NT2/D1 (cell line): ENCODE results near the gene ITGB7.

ENCODE experiments used
- DNase-seq: peaks from one replicate; pipeline ENCODE4 v3.0.0-alpha.2; 2011; ENCODE audit warnings: low read depth, low spot score
- H3K27me3 ChIP-seq: 2 replicates; pipeline ENCODE4 v1.6.0; 2011; ENCODE audit warnings: mild to moderate bottlenecking; ENCODE audit not compliant: insufficient read length, insufficient read depth
- H3K36me3 ChIP-seq: 2 replicates; pipeline ENCODE4 v1.6.1; 2011; ENCODE audit warnings: mild to moderate bottlenecking, low read length, mixed read lengths; ENCODE audit not compliant: insufficient read depth, insufficient read length
- H3K4me1 ChIP-seq: 2 replicates; pipeline ENCODE4 v1.5.1; 2011; ENCODE audit not compliant: insufficient read depth, insufficient read length
- H3K4me3 ChIP-seq: 2 replicates; pipeline ENCODE4 v1.5.1; 2011; ENCODE audit warnings: low read depth; ENCODE audit not compliant: insufficient read length
- H3K9ac ChIP-seq: 2 replicates; pipeline ENCODE4 v1.6.0; 2011; ENCODE audit warnings: low read depth; ENCODE audit not compliant: insufficient read length
- H3K9me3 ChIP-seq: 2 replicates; pipeline ENCODE4 v1.5.1; 2011; ENCODE audit warnings: mild to moderate bottlenecking, low read length; ENCODE audit not compliant: insufficient read depth
- SUZ12 ChIP-seq: IDR thresholded peaks from 2 replicates; pipeline ENCODE4 v1.6.1; 2011; ENCODE audit not compliant: insufficient read length, insufficient read depth; ENCODE audit errors: extremely low read depth
- YY1 ChIP-seq: IDR thresholded peaks from 2 replicates; pipeline ENCODE4 v1.6.1; 2011; ENCODE audit not compliant: insufficient read length, insufficient read depth
- ZNF274 ChIP-seq: IDR thresholded peaks from 2 replicates; pipeline ENCODE4 v1.6.1; 2011; ENCODE audit warnings: mild to moderate bottlenecking, low read depth, low read length

The ITGB7 gene

GRCh38 chr12:53222170-53222721, 15.2 kb upstream of the ITGB7 start:
- peaks cover 39% of the 10 kb centered on the region for H3K4me1 ChIP-seq
- H3K36me3 ChIP-seq: no peaks in the 10 kb centered on the region
- no peak overlapping the region for H3K9ac ChIP-seq
- peak overlapping the region; percentile 21 for H3K4me3 ChIP-seq
- no peak for DNase-seq
- H3K27me3 ChIP-seq: peaks cover 26% of the 10 kb centered on the region
- no peak for TF ChIP-seq SUZ12
- no peak for TF ChIP-seq ZNF274
- no peak for TF ChIP-seq YY1
- H3K9me3 ChIP-seq: no peaks in the 10 kb centered on the region

GRCh38 chr12:53221203-53222080, 14.4 kb upstream of the ITGB7 start:
- Histone ChIP-seq H3K4me3 (peak overlapping the region; percentile 44), H3K36me3 (no peaks in the 10 kb centered on the region), H3K9ac (peak overlapping the region; percentile 73), H3K27me3 (peaks cover 26% of the 10 kb centered on the region), H3K9me3 (no peaks in the 10 kb centered on the region), H3K4me1 (peaks cover 41% of the 10 kb centered on the region)
- no peak for DNase-seq
- TF ChIP-seq YY1 (no peak), ZNF274 (no peak), SUZ12 (no peak)

GRCh38 chr12:53220694-53221202, 13.7 kb upstream of the ITGB7 start:
- Histone ChIP-seq H3K4me1 (peaks cover 45% of the 10 kb centered on the region), H3K9ac (peak overlapping the region; percentile 73), H3K27me3 (peaks cover 26% of the 10 kb centered on the region)

GRCh38 chr12:53219956-53220693, 13.1 kb upstream of the ITGB7 start:
- no peak for DNase-seq
- H3K9ac ChIP-seq: peak overlapping the region; percentile 82
- peak overlapping the region; percentile 50 for H3K4me3 ChIP-seq
- peaks cover 49% of the 10 kb centered on the region for H3K4me1 ChIP-seq
- H3K9me3 ChIP-seq: no peaks in the 10 kb centered on the region
- peaks cover 26% of the 10 kb centered on the region for H3K27me3 ChIP-seq
- no peak for TF ChIP-seq SUZ12
- no peak for TF ChIP-seq ZNF274
- no peak for TF ChIP-seq YY1
- peaks cover 2% of the 10 kb centered on the region for H3K36me3 ChIP-seq

More at GRCh38 chr12:53220694-53221202, 13.7 kb upstream of the ITGB7 start:
- Histone ChIP-seq H3K36me3 (no peaks in the 10 kb centered on the region), H3K4me3 (peak overlapping the region; percentile 50), H3K9me3 (no peaks in the 10 kb centered on the region)
- DNase-seq: peak; percentile 84
- no peak for TF ChIP-seq YY1
- no peak for TF ChIP-seq ZNF274
- TF ChIP-seq SUZ12: no peak

- Histone ChIP-seq H3K9ac (peak overlapping the region; percentile 82), H3K4me1 (peaks cover 50% of the 10 kb centered on the region), H3K4me3 (peak overlapping the region; percentile 50), H3K27me3 (peaks cover 26% of the 10 kb centered on the region), H3K9me3 (no peaks in the 10 kb centered on the region), H3K36me3 (peaks cover 6% of the 10 kb centered on the region)
- DNase-seq: no peak
- TF ChIP-seq YY1 (no peak), ZNF274 (no peak), SUZ12 (no peak)
Observed at GRCh38 chr12:53219292-53219955, 12.4 kb upstream of the ITGB7 start.

GRCh38 chr12:53218551-53219291, 11.7 kb upstream of the ITGB7 start:
- no peak for DNase-seq
- Histone ChIP-seq H3K27me3 (peaks cover 26% of the 10 kb centered on the region), H3K4me1 (peaks cover 46% of the 10 kb centered on the region), H3K9ac (peak overlapping the region; percentile 82), H3K4me3 (peak overlapping the region; percentile 50), H3K9me3 (no peaks in the 10 kb centered on the region), H3K36me3 (peaks cover 12% of the 10 kb centered on the region)
- TF ChIP-seq ZNF274 (no peak), SUZ12 (no peak), YY1 (no peak)
